ENCODE data around the gene MEPE.
A peak's percentile ranks its signal among the peaks of the same experiment; 100 is the strongest.

The MEPE gene

GRCh38 chr4:87843936-87844335 lies 11.2 kb downstream of the MEPE start:
- no peak for DNase-seq

- no peak for DNase-seq
Measured at GRCh38 chr4:87844452-87844851, 11.7 kb downstream of the MEPE start.

GRCh38 chr4:87846226-87846625 lies 13.5 kb downstream of the MEPE start:
- DNase-seq: no peak

- peak; percentile 55 for DNase-seq
Measured at GRCh38 chr4:87848622-87849351, 16.0 kb downstream of the MEPE start.

- DNase-seq: no peak
Measured at GRCh38 chr4:87849612-87850011, 16.8 kb downstream of the MEPE start.

GRCh38 chr4:87851332-87851731 lies 18.6 kb downstream of the MEPE start:
- DNase-seq: no peak

- DNase-seq: no peak
Measured at GRCh38 chr4:87851953-87852352, 19.2 kb downstream of the MEPE start.

GRCh38 chr4:87853108-87853507 lies 20.3 kb downstream of the MEPE start:
- no peak for DNase-seq

GRCh38 chr4:87853891-87854290 lies 21.1 kb downstream of the MEPE start:
- DNase-seq: no peak

- no peak for DNase-seq
Measured at GRCh38 chr4:87855559-87855958, 22.8 kb downstream of the MEPE start.

GRCh38 chr4:87856816-87857215 lies 24.0 kb downstream of the MEPE start:
- no peak for DNase-seq

- DNase-seq: no peak
Measured at GRCh38 chr4:87857789-87858188, 25.0 kb downstream of the MEPE start.

- DNase-seq: no peak
Measured at GRCh38 chr4:87862236-87862635, 29.5 kb downstream of the MEPE start.

GRCh38 chr4:87863486-87863885 lies 30.7 kb downstream of the MEPE start:
- no peak for DNase-seq

GRCh38 chr4:87864321-87864720 lies 31.6 kb downstream of the MEPE start:
- no peak for DNase-seq

GRCh38 chr4:87865288-87865687 lies 32.5 kb downstream of the MEPE start:
- DNase-seq: no peak

- no peak for DNase-seq
Measured at GRCh38 chr4:87865960-87866598, 33.3 kb downstream of the MEPE start.

GRCh38 chr4:87868522-87868921 lies 35.8 kb downstream of the MEPE start:
- no peak for DNase-seq

- no peak for DNase-seq
Measured at GRCh38 chr4:87872028-87872427, 39.3 kb downstream of the MEPE start.

- DNase-seq: no peak
Measured at GRCh38 chr4:87875191-87875590, 42.4 kb downstream of the MEPE start.

GRCh38 chr4:87880106-87880505 lies 47.3 kb downstream of the MEPE start:
- no peak for DNase-seq

GRCh38 chr4:87881115-87881514 lies 48.3 kb downstream of the MEPE start:
- DNase-seq: no peak

- no peak for DNase-seq
Measured at GRCh38 chr4:87882321-87882720, 49.6 kb downstream of the MEPE start.

- no peak for DNase-seq
Measured at GRCh38 chr4:87882861-87883260, 50.1 kb downstream of the MEPE start.
